Right forelimb (tissue), 1 donor: ENCODE measurements around the gene COL19A1.
"Not testable (repeated sequence)": the region's sequence is repeated elsewhere in the genome, so short reads cannot be mapped to it uniquely, and the experiment has no call there.

Experiments
- DNase-seq: peaks from one replicate; pipeline ENCODE4 v3.0.0-alpha.2; 2018

Gene COL19A1

GRCh38 chr6:69913361-69913760 is 47.0 kb downstream of the COL19A1 start:
- DNase-seq = no peak

- no peak for DNase-seq
Observed at GRCh38 chr6:69914015-69914485, 47.7 kb downstream of the COL19A1 start.

- DNase-seq = no peak
Observed at GRCh38 chr6:69915346-69915745, 49.0 kb downstream of the COL19A1 start.

GRCh38 chr6:69917834-69918233 is 51.5 kb downstream of the COL19A1 start:
- DNase-seq = no peak

- no peak for DNase-seq
Observed at GRCh38 chr6:69918813-69919475, 52.6 kb downstream of the COL19A1 start.

- not testable (repeated sequence) for DNase-seq
Observed at GRCh38 chr6:69921066-69921465, 54.7 kb downstream of the COL19A1 start.

- not testable (repeated sequence) for DNase-seq
Observed at GRCh38 chr6:69921611-69922010, 55.3 kb downstream of the COL19A1 start.

GRCh38 chr6:69926745-69927144 is 60.4 kb downstream of the COL19A1 start:
- no peak for DNase-seq

- DNase-seq = no peak
Observed at GRCh38 chr6:69933239-69933638, 66.9 kb downstream of the COL19A1 start.

GRCh38 chr6:69935079-69935478 is 68.7 kb downstream of the COL19A1 start:
- no peak for DNase-seq

- no peak for DNase-seq
Observed at GRCh38 chr6:69936674-69937363, 70.5 kb downstream of the COL19A1 start.

- DNase-seq = no peak
Observed at GRCh38 chr6:69937402-69938136, 71.2 kb downstream of the COL19A1 start.

- DNase-seq = no peak
Observed at GRCh38 chr6:69942485-69942884, 76.1 kb downstream of the COL19A1 start.

- DNase-seq = no peak
Observed at GRCh38 chr6:69945192-69945591, 78.8 kb downstream of the COL19A1 start.

GRCh38 chr6:69948479-69949114 is 82.2 kb downstream of the COL19A1 start:
- DNase-seq = no peak

GRCh38 chr6:69953491-69953890 is 87.1 kb downstream of the COL19A1 start:
- no peak for DNase-seq

- no peak for DNase-seq
Observed at GRCh38 chr6:69954733-69955132, 88.4 kb downstream of the COL19A1 start.

- DNase-seq = no peak
Observed at GRCh38 chr6:69957985-69958559, 91.7 kb downstream of the COL19A1 start.

GRCh38 chr6:69958978-69959377 is 92.6 kb downstream of the COL19A1 start:
- DNase-seq = no peak

GRCh38 chr6:69965974-69966373 is 99.6 kb downstream of the COL19A1 start:
- DNase-seq = not testable (repeated sequence)

- DNase-seq = no peak
Observed at GRCh38 chr6:69973138-69973537, 106.8 kb downstream of the COL19A1 start.

GRCh38 chr6:69973763-69974162 is 107.4 kb downstream of the COL19A1 start:
- no peak for DNase-seq

GRCh38 chr6:69974193-69974592 is 107.8 kb downstream of the COL19A1 start:
- no peak for DNase-seq
